ENCODE data around the gene PDE6A.

- TF ChIP-seq POLR2A (IDR thresholded peaks at IDR 0.05; ENCODE audit: low read depth) (no peak), CTCF (IDR thresholded peaks at IDR 0.05) (no peak)
Observed at GRCh38 chr5:149820012-149820411, 124.6 kb downstream of the PDE6A start.
